ENCODE results near the gene ALDH1B1. TPM values are rescaled to one million over a fixed set of nuclear protein-coding genes. Genes with fewer than 3 reads are reported as not detected.
A peak's percentile ranks its signal among the peaks of the same experiment; 100 is the strongest.

The ALDH1B1 gene
- total RNA-seq, 4 donors from 2014 or later, result 1.6 to 23.7 (median 7.7) TPM

DNA sequence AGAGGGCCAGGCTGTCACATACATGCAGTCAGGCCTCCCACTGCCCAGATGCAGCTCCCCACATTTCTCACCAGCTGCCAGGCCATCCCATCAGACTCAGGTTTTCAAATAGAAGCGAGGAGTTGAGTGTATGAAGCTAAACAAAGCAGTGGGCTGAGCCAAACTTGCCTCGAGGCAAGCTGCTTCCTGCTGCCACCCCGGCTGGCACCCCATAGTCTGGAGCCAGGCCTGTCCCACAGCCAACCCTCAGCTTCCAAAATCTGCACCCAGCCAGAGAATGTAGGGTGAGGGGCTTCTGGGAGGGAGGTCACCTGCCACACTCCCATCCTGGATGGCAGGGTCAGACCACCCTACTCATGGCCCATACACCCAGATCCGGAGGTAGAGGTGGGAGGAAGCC is 22.3 kb upstream of the ALDH1B1 start:
- H3K4me1 ChIP-seq, result no peaks in the 10 kb centered on the region
- TF ChIP-seq, protein P1, sequence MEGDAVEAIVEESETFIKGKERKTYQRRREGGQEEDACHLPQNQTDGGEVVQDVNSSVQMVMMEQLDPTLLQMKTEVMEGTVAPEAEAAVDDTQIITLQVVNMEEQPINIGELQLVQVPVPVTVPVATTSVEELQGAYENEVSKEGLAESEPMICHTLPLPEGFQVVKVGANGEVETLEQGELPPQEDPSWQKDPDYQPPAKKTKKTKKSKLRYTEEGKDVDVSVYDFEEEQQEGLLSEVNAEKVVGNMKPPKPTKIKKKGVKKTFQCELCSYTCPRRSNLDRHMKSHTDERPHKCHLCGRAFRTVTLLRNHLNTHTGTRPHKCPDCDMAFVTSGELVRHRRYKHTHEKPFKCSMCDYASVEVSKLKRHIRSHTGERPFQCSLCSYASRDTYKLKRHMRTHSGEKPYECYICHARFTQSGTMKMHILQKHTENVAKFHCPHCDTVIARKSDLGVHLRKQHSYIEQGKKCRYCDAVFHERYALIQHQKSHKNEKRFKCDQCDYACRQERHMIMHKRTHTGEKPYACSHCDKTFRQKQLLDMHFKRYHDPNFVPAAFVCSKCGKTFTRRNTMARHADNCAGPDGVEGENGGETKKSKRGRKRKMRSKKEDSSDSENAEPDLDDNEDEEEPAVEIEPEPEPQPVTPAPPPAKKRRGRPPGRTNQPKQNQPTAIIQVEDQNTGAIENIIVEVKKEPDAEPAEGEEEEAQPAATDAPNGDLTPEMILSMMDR (IDR thresholded peaks at IDR 0.05), result no peak
- TF ChIP-seq POLR2A (IDR thresholded peaks at IDR 0.05), result no peak
- H3K9me3 ChIP-seq, result no peaks in the 10 kb centered on the region
- 33 to 52% methylated on average over 3 of the region's 4 CpGs for WGBS, 2 donors
- peaks cover 0 to 14% (median 0%) of the 10 kb centered on the region in 4 donors for H3K27me3 ChIP-seq
- H3K4me3 ChIP-seq, result no peak overlapping the region
- no peak for DNase-seq
- H3K27ac ChIP-seq, result no peak overlapping the region
- intact Hi-C loops (cut with DNase I), result no loop called here
- H3K36me3 ChIP-seq, result no peaks in the 10 kb centered on the region

DNA sequence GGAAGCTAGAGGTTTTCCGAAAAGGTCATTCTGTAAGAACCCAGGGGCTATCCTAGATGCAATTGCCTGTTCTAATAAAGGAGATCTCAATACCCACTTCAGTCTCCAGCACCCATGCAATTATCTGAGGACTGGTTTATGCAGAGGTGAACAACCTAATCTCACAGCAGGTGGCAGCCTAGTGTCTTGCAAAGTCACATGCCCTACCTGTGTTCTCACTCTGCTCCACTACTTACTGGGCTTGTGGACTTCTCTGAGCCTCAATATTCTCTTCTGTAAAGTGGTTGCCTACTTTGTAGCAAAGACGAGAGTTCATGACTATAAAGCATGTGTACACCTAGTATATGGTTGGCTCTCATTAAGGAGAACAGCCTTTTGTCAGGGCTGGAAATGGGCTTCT is 21.0 kb upstream of the ALDH1B1 start:
- TF ChIP-seq, protein P1 (IDR thresholded peaks at IDR 0.05), result peak in 5 of 6 experiments; percentile 24 to 43 (median 37)
- TF ChIP-seq POLR2A (IDR thresholded peaks at IDR 0.05), result no peak
- intact Hi-C loops (cut with DNase I), result no loop called here
- no peaks in the 10 kb centered on the region for H3K36me3 ChIP-seq
- no peaks in the 10 kb centered on the region for H3K9me3 ChIP-seq
- DNase-seq, result no peak
- peaks cover 0 to 14% (median 0%) of the 10 kb centered on the region in 4 donors for H3K27me3 ChIP-seq
- 82 to 92% methylated on average over 2 of the region's 2 CpGs for WGBS, 2 donors
- no peaks in the 10 kb centered on the region for H3K4me1 ChIP-seq
- no peak overlapping the region for H3K4me3 ChIP-seq
- no peak overlapping the region for H3K27ac ChIP-seq

DNA sequence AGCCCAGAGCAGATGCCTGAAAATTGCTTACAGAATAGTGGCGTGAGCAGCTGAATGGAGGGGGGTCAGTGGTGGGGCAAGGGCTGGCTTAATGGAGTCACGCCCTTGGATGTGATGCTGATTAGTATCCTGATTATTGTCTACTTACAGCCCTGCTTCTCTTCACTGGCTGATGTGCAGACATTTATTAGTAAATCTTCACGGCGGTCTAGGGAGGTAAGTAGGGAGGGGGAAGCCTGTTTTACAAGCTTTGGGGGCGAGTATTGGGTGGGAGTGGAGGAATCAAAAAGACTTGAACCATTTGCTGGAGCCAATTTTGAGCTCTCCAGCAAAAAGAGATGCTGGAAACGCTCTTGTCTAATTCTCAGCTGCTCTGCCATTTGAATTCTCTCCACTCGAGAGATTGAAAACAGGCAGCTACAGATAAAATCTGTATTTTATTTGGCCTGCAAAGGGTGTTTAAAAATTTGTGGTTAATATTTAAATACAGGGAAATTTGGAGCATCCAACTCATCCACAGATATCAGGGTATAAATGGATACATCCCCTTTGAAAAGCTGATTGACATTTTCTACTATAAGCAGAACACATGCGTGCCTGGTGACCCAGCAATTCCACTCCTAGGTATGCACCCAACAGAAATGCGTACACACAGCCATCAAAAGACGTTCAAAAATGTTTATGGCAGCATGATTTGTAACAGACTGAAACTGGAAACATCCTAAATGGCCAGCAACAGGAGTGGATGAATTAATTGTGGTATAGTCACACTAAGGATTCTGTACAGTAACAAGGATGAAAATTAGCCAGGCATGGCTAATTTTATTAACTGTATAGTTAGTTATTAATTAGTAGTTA is 19.5 kb upstream of the ALDH1B1 start:
- no peak for TF ChIP-seq POLR2A (IDR thresholded peaks at IDR 0.05)
- TF ChIP-seq, protein P1 (IDR thresholded peaks at IDR 0.05), result no peak
- no peak overlapping the region for H3K4me3 ChIP-seq
- peaks cover 0 to 7% (median 0%) of the 10 kb centered on the region in 3 donors for H3K4me1 ChIP-seq
- peaks cover 0 to 14% (median 0%) of the 10 kb centered on the region in 4 donors for H3K27me3 ChIP-seq
- H3K9me3 ChIP-seq, result no peaks in the 10 kb centered on the region
- no peak for DNase-seq
- H3K36me3 ChIP-seq, result no peaks in the 10 kb centered on the region
- WGBS, 2 donors, result 65 to 74% methylated on average over 9 of the region's 10 CpGs
- intact Hi-C loops (cut with DNase I), result no loop called here
- no peak overlapping the region for H3K27ac ChIP-seq

DNA sequence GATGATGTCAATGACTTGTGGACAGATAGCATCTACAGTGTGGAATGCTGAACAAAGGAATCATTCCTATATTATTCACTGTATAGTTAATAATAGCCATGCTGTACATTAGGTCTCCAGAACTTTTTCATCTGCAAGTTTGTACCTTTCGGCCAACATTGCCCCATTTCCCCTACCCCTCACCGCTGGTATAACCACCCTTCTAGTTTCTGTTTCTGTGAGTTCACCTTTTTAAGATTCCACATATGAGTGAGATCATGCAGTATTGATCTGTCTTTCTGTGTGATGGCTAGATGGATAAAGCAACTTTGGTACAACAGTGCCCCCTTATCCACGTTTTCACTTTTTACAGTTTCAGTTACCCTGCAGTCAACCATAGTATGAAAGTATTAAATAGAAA is 18.8 kb upstream of the ALDH1B1 start:
- Histone ChIP-seq H3K27me3 (peaks cover 0 to 14% (median 0%) of the 10 kb centered on the region in 4 donors), H3K9me3 (no peaks in the 10 kb centered on the region), H3K4me1 (peaks cover 0 to 7% (median 0%) of the 10 kb centered on the region in 3 donors), H3K27ac (no peak overlapping the region), H3K4me3 (no peak overlapping the region), H3K36me3 (no peaks in the 10 kb centered on the region)
- WGBS, 2 donors, result 64 to 65% methylated on average over 3 of the region's 3 CpGs
- DNase-seq, result no peak
- intact Hi-C loops (cut with DNase I), result no loop called here
- TF ChIP-seq, protein P1 (IDR thresholded peaks at IDR 0.05), result no peak
- no peak for TF ChIP-seq POLR2A (IDR thresholded peaks at IDR 0.05)

DNA sequence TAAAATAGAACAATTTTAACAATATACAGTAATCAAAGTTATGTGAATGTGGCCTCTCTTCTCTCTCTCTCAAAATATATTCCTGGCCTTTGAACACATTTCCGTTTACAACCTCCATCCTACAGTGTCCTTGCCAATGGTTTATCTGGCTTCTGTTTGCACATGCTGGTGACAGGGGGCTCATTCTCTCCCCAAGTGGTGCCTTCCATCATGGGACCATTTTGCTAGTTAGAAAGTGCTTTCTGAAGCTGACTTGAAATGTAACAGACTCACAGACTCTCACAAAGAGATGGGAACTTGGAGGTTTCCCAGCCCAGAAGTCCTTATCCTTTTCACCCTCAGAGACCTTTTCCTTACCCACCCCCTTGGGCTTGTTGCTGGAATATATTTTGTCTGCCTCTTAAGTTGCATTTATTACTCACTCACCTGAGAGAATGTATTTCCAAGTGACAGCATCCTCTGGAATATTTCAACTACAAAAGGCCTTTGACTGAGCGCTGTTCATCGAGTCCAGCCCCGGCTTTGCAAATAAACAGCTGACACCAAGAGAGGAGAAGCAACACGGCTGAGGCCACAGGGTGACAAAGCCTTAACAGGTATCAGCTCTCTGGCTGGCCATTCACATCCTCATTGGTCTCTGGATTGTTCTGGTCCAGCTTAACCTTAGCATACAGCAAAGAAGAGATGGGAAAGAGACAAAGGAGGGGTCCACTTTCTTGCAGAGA is 17.5 kb upstream of the ALDH1B1 start:
- Histone ChIP-seq H3K27ac (peak overlapping the region in 2 of 4 donors; percentile 25 to 37), H3K4me3 (no peak overlapping the region), H3K27me3 (peaks cover 0 to 11% (median 0%) of the 10 kb centered on the region in 4 donors), H3K36me3 (no peaks in the 10 kb centered on the region), H3K9me3 (no peaks in the 10 kb centered on the region), H3K4me1 (peaks cover 0 to 7% (median 0%) of the 10 kb centered on the region in 3 donors)
- intact Hi-C loops (cut with DNase I), result no loop called here
- no peak for TF ChIP-seq POLR2A (IDR thresholded peaks at IDR 0.05)
- TF ChIP-seq, protein P1 (IDR thresholded peaks at IDR 0.05), result no peak
- no peak for DNase-seq
- 46 to 59% methylated on average over 2 to 5 of the region's 5 CpGs for whole genome bisulfite sequencing, 2 donors
